Effector memory CD4-positive, alpha-beta T cell (primary cell): Measurements from ENCODE around the gene PTPRD.

Source experiments
- DNase-seq, 3 donors: peaks; one replicate each; pipeline ENCODE4 v3.0.0-alpha.2; 2020
- H3K27ac ChIP-seq: 2 replicates; pipeline ENCODE4 v1.7.0; 2013; ENCODE audit warnings: mild to moderate bottlenecking, low read length, moderate library complexity; ENCODE audit not compliant: insufficient read depth, poor library complexity, severe bottlenecking
- H3K27me3 ChIP-seq: replicated peaks from 2 replicates; pipeline ENCODE4 v1.7.0; 2013; ENCODE audit warnings: mild to moderate bottlenecking, low read length; ENCODE audit not compliant: insufficient read depth, control insufficient read depth, poor library complexity, severe bottlenecking
- H3K36me3 ChIP-seq: 2 replicates; pipeline ENCODE4 v1.7.0; 2013; ENCODE audit warnings: mild to moderate bottlenecking, low read length, moderate library complexity; ENCODE audit not compliant: control insufficient read depth, insufficient read depth
- H3K4me1 ChIP-seq: 2 replicates; pipeline ENCODE4 v1.7.0; 2013; ENCODE audit warnings: low read length, mild to moderate bottlenecking; ENCODE audit not compliant: control insufficient read depth, insufficient read depth, poor library complexity, severe bottlenecking
- H3K4me3 ChIP-seq: 2 replicates; pipeline ENCODE4 v1.7.0; 2013; ENCODE audit warnings: low read length, low read depth, mild to moderate bottlenecking; ENCODE audit not compliant: insufficient read depth, poor library complexity, severe bottlenecking
- H3K9me3 ChIP-seq: 2 replicates; pipeline ENCODE4 v1.7.0; 2013; ENCODE audit warnings: mild to moderate bottlenecking, low read length, moderate library complexity; ENCODE audit not compliant: control insufficient read depth

The PTPRD gene

DNA sequence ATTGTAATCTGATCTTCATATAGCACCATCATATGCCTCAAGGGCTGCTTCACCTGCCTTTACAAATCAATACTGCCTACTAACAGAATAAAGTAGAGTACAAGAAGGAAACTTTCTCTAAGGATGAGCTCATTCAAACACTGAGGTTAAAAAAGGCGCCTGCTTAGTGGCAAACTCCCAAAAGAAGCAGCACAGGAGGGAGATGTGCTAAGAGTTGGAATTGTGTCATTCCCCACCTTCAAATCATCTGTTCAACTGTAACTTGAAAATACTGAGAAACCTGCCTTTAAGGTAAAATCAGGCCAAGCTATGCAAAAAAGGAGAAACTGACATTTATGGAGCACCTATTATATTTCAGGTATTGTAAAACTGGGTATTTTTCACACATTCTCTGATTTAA is 560.6 kb downstream of the PTPRD start:
- H3K9me3 ChIP-seq = no peaks in the 10 kb centered on the region
- DNase-seq = no peak
- H3K4me3 ChIP-seq = no peak overlapping the region
- H3K27me3 ChIP-seq = no peaks in the 10 kb centered on the region
- H3K4me1 ChIP-seq = no peaks in the 10 kb centered on the region
- no peak overlapping the region for H3K27ac ChIP-seq
- H3K36me3 ChIP-seq = no peaks in the 10 kb centered on the region

DNA sequence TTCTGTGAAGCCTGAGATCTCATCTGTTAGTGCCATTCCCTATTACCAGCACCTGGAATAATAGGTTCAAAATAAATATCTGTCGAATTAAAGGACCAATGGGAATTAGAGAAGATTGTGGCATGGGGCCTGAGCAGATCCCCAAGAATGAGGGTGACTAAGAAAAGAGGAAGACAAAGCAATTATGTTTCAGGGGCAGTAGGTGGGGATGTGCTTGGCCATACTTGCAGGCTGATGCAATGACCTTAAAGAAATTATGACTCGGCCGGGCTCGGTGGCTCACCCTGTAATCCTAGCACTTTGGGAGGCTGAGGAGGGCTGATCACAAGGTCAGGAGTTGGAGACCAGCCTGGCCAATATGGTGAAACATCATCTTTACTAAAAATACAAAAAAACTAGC is 562.8 kb downstream of the PTPRD start:
- DNase-seq = no peak
- Histone ChIP-seq H3K36me3 (no peaks in the 10 kb centered on the region), H3K27me3 (no peaks in the 10 kb centered on the region), H3K27ac (no peak overlapping the region), H3K9me3 (no peaks in the 10 kb centered on the region), H3K4me3 (no peak overlapping the region), H3K4me1 (no peaks in the 10 kb centered on the region)

DNA sequence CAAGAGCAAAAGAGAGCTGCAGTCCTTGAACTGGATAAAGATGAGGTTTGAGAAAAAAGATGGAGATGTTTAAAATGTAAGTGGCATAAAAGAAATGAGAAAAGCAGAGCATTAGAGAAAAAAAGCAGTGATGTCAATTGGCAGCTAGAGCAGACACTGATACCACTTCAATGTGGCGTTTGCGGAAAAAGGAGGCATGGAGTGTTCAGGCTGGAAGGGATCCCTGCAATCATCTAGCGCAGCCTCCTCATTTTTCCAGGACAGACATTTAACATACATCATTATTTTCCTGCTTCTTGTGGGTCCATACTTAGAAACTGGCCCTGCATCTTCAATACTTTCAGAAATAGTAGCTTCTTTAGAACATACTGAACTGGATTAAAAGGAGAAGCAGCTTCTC is 563.8 kb downstream of the PTPRD start:
- H3K4me1 ChIP-seq = no peaks in the 10 kb centered on the region
- no peak for DNase-seq
- H3K27me3 ChIP-seq = no peaks in the 10 kb centered on the region
- H3K36me3 ChIP-seq = no peaks in the 10 kb centered on the region
- no peak overlapping the region for H3K27ac ChIP-seq
- H3K4me3 ChIP-seq = no peak overlapping the region
- H3K9me3 ChIP-seq = no peaks in the 10 kb centered on the region

DNA sequence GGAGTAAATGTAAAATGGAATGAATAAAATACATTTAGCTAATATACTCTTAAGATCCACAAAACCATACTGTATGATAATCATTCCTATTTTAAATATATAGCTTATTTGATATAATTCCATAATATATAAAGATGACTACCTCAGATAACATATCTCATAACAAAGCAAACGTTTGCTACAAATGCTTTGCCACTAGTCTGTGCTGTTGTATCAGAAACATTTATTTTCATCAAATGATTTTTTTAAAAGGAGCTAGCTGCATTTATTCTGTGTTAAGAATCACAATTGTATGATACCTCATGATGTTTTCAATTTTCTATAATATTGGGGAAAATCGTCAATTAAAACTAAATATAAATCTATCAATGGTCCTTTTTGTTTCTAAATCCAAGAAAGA is 567.2 kb downstream of the PTPRD start:
- Histone ChIP-seq H3K27ac (no peak overlapping the region), H3K4me3 (no peak overlapping the region), H3K36me3 (no peaks in the 10 kb centered on the region), H3K27me3 (no peaks in the 10 kb centered on the region), H3K9me3 (no peaks in the 10 kb centered on the region), H3K4me1 (no peaks in the 10 kb centered on the region)
- no peak for DNase-seq

DNA sequence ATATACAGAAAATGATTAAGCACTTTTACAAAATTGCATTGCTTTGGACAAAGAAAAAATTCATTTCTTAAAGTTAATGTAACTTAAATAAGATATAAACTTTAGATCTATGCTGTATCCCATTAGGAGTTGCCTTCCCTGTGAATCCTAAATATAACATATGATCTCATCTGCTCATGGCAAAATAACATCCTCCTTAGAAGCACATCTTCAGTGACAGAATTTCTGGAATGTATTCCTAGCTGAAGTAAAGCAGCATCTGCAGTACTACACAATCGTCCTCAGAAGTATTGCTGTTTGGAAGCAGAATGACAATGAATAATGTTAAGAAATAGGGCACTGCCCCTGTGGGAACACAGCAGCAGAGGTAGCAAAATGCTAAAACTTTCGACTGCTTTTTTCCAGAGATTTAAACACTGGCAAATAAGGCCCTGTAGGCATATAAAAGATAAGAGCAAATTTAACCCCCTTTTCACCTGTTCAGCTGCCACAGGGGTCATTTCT is 571.0 kb downstream of the PTPRD start:
- H3K4me3 ChIP-seq = no peak overlapping the region
- H3K36me3 ChIP-seq = no peaks in the 10 kb centered on the region
- no peaks in the 10 kb centered on the region for H3K4me1 ChIP-seq
- H3K27ac ChIP-seq = no peak overlapping the region
- H3K9me3 ChIP-seq = no peaks in the 10 kb centered on the region
- no peaks in the 10 kb centered on the region for H3K27me3 ChIP-seq
- no peak for DNase-seq

DNA sequence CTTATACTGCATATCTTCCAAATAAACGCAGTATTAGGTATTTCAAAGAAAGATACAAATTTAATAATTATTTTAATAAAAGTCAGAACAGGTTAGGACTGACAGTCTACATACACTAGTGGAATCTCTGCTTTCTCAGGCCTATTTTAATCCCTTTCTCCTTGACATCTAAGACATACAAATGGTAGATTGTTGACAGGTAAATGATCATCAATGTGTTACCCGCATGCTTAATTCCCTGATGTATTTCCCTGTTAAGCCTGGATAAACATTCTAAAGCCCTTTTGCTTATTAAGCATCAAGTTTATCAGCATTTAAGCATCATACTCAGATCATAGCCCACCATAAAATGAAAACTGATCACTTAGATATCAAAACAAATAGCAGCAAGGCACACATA is 576.7 kb downstream of the PTPRD start:
- DNase-seq = no peak
- no peaks in the 10 kb centered on the region for H3K36me3 ChIP-seq
- no peak overlapping the region for H3K27ac ChIP-seq
- no peaks in the 10 kb centered on the region for H3K9me3 ChIP-seq
- H3K4me3 ChIP-seq = no peak overlapping the region
- H3K27me3 ChIP-seq = no peaks in the 10 kb centered on the region
- H3K4me1 ChIP-seq = no peaks in the 10 kb centered on the region

DNA sequence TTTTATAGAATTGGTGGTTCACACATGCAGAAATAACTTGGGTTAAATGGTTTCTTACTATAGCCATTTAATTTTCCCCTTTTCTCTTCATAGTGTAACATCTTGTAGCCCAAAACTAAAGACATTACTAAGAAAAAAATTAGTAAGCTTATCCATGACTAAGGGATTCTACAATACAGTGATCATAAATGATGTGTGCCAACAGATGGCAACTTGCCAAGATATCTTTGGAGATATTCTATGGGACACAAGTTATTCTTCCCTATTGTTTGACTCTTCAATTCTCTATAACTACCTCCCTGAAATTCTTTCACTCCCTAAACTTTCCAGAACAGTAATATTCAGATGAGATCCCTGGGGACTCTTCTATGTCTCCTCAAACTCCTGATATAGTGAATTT is 580.6 kb downstream of the PTPRD start:
- Histone ChIP-seq H3K9me3 (no peaks in the 10 kb centered on the region), H3K4me3 (no peak overlapping the region), H3K27ac (no peak overlapping the region), H3K27me3 (no peaks in the 10 kb centered on the region), H3K4me1 (no peaks in the 10 kb centered on the region), H3K36me3 (no peaks in the 10 kb centered on the region)
- no peak for DNase-seq

DNA sequence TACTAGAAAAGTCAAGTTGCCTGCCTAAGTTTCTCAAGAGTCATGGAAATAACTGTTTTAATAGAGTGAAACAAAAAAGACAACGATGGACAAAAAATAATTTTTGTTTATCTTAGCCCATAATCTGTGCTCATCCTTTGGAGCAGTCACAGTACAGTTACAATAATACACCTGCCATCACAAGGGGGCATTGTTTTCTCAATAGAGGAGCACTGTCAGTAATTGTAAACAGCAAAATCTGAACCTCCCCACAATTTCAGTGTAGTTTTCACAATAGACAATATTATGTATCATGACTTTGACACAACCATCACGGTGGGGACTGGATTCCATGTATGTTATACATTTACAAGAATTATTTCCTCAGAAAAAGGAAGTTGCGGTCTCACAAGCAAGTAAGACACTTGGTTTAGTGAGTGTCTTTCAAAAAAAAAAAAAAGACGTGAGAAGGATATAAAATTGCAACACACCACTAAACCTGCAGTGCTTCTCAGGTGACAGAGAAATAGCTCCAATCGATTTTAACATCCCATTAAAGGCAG is 586.3 kb downstream of the PTPRD start:
- H3K27me3 ChIP-seq = no peaks in the 10 kb centered on the region

DNA sequence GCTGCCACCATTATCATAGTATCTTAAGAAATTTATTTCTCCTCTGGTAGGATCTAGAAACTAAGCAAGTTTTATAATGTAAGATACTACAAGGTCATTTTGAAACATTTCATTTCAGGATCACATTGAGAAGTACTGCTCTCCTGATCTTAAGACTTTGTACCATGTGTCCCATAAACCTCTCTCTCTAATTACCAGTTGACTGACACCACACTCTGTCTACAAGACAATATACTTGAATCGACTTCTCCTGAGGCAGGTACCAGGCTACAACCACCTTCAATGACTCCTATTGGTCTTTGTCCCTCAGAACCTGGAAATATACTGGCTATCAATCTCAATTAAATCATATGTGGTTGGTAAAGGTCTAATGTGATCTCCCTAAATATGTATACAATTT is 597.0 kb downstream of the PTPRD start:
- H3K9me3 ChIP-seq = no peaks in the 10 kb centered on the region

More for the DNA sequence above, 586.3 kb downstream of the PTPRD start:
- H3K27ac ChIP-seq = no peak overlapping the region
- no peaks in the 10 kb centered on the region for H3K9me3 ChIP-seq
- no peak overlapping the region for H3K4me3 ChIP-seq
- no peaks in the 10 kb centered on the region for H3K36me3 ChIP-seq
- no peak for DNase-seq
- H3K4me1 ChIP-seq = no peaks in the 10 kb centered on the region

DNA sequence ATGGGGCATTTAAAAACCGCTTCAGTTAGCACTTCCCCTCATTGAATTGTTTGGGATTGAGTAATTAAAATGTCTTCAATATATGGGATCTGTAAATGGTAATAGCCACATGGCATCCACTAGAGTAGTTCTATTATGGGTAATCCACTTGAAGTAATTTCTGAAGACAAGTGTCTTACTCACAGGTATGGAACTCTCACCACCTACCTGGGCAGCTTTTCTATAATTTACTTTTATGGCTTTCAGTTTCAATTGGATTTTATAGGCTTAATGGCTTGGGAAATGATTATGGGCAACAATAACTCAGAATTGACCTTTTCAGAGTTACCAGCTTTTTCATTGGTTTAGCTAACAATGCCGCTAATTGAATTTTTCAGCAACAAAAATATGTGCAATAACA is 597.9 kb downstream of the PTPRD start:
- no peak for DNase-seq
- no peak overlapping the region for H3K27ac ChIP-seq

More for the DNA sequence above, 597.0 kb downstream of the PTPRD start:
- no peak overlapping the region for H3K4me3 ChIP-seq
- H3K4me1 ChIP-seq = no peaks in the 10 kb centered on the region
- DNase-seq = no peak
- H3K27me3 ChIP-seq = no peaks in the 10 kb centered on the region
- no peak overlapping the region for H3K27ac ChIP-seq
- H3K36me3 ChIP-seq = no peaks in the 10 kb centered on the region

More for the DNA sequence above, 597.9 kb downstream of the PTPRD start:
- no peaks in the 10 kb centered on the region for H3K36me3 ChIP-seq
- H3K27me3 ChIP-seq = no peaks in the 10 kb centered on the region
- H3K4me1 ChIP-seq = no peaks in the 10 kb centered on the region
- no peak overlapping the region for H3K4me3 ChIP-seq
- no peaks in the 10 kb centered on the region for H3K9me3 ChIP-seq
